Stomach (tissue), 4 donors: ENCODE measurements around the gene LYVE1.

Experiments
- CTCF ChIP-seq, 7 experiments: fragments of 450-650 bp in 4 of 7; fragments of 200-600 bp in 3 of 7; sonication (generic) in 3 of 7; IDR thresholded peaks; one replicate each; pipeline ENCODE4 v1.5.1; 2016 to 2019; ENCODE audit warnings: antibody characterized with exemption in 7 of 7, control low read depth in 2 of 7, mild to moderate bottlenecking in 1 of 7
- EP300 ChIP-seq: sonication (generic); formaldehyde crosslinking; IDR thresholded peaks from one replicate; pipeline ENCODE4 v1.6.1; 2017; ENCODE audit warnings: antibody characterized with exemption
- POLR2A ChIP-seq, 4 donors: fragments of 450-650 bp; IDR thresholded peaks; one replicate each; pipeline ENCODE4 v1.6.1; 2016; ENCODE audit warnings: antibody characterized with exemption in 4 of 4, control low read depth in 2 of 4, mild to moderate bottlenecking in 1 of 4, moderate library complexity in 1 of 4
- POLR2AphosphoS5 ChIP-seq, 3 donors: sonication (generic); formaldehyde crosslinking; IDR thresholded peaks; one replicate each; pipeline ENCODE4 v1.6.1; 2016; ENCODE audit warnings: antibody characterized with exemption in 3 of 3

GRCh38 chr11:10524471-10524870 is 44.0 kb downstream of the LYVE1 start:
- TF ChIP-seq CTCF (IDR thresholded peaks at IDR 0.05) (no peak), POLR2A (IDR thresholded peaks at IDR 0.05) (no peak), EP300 (no peak), POLR2AphosphoS5 (IDR thresholded peaks at IDR 0.05) (no peak)
